GM12875 (cell line): Measurements from ENCODE around the gene MRPS10.

Experiments
- H3K4me3 ChIP-seq: one replicate; pipeline ENCODE4 v1.5.1; 2011; ENCODE audit warnings: low read depth, low read length, control low read depth
- CTCF ChIP-seq: IDR thresholded peaks from 2 replicates; pipeline ENCODE4 v1.5.1; 2011; ENCODE audit warnings: low read depth, mild to moderate bottlenecking, control low read depth, inconsistent platforms, low read length, moderate library complexity, borderline replicate concordance; ENCODE audit not compliant: insufficient read depth

MRPS10 gene

GRCh38 chr6:42260396-42260888 lies 42.8 kb upstream of the MRPS10 start:
- no peak overlapping the region for H3K4me3 ChIP-seq
- no peak for TF ChIP-seq CTCF

- H3K4me3 ChIP-seq = no peak overlapping the region
- TF ChIP-seq CTCF = no peak
These were observed 42.3 kb upstream of the MRPS10 start for GRCh38 chr6:42259841-42260395.

GRCh38 chr6:42259286-42259685 lies 41.6 kb upstream of the MRPS10 start:
- TF ChIP-seq CTCF = no peak
- H3K4me3 ChIP-seq = no peak overlapping the region

- no peak overlapping the region for H3K4me3 ChIP-seq
These were observed 40.0 kb upstream of the MRPS10 start for GRCh38 chr6:42257614-42258013.

GRCh38 chr6:42257063-42257462 lies 39.4 kb upstream of the MRPS10 start:
- TF ChIP-seq CTCF = no peak
- no peak overlapping the region for H3K4me3 ChIP-seq

More at GRCh38 chr6:42257614-42258013, 40.0 kb upstream of the MRPS10 start:
- TF ChIP-seq CTCF = no peak

GRCh38 chr6:42255050-42255449 lies 37.4 kb upstream of the MRPS10 start:
- no peak for TF ChIP-seq CTCF
- H3K4me3 ChIP-seq = no peak overlapping the region

GRCh38 chr6:42254505-42254904 lies 36.8 kb upstream of the MRPS10 start:
- no peak for TF ChIP-seq CTCF
- no peak overlapping the region for H3K4me3 ChIP-seq
